Measurements from ENCODE around the gene VSTM2B.

VSTM2B gene

DNA sequence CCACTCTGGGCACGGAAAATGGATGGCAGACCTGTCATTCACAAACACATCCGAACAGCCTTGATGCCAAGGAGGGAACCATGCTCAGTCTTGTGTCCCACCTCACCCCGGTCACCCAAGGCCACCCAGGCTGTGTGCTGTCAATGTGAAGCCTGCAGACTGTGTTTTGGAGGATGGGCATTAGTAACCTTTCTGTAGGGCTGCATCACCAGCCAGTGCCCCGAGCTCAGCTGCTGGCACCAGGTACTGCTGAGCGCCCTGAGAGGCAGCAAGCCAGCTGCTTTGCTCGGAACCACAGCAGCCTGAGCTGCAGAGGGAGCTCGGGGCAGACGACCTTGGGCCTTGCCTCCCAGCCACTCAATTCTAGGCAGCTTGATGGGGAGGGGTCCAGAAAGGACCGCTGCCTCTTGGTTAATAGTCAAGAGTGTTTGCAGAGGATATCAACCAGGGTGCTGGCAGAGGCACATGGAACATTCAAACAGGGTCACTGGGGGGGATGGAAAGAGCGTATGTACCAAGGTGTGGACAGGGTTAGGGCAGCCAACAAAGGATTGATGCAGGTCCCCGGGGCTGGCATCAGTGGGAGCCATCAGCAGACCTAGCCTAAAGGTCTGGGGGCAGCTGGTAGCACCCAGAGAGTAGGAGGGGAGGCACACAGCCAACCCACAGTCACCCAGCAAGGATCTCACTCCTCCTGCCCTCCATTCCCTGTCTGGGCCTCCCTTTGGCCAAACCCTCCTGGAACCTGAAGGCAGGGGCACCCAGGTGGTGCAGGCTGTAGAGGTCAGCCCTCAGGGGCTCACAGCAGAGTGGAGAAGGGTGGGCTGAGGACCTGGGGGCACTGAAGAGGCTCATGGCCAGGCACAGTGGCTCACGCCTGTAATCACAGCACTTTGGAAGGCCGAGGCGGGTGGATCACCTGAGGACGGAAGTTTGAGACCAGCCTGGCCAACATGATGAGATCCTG lies 8.1 kb downstream of the VSTM2B start:
- H3K4me3 ChIP-seq (ENCODE audit: low read depth, low read length) = no peak overlapping the region
- TF ChIP-seq CTCF (IDR thresholded peaks at IDR 0.05; ENCODE audit: insufficient read depth, low read depth, low read length, missing control alignments) = no peak
- no peak for DNase-seq (ENCODE audit: low read depth)

DNA sequence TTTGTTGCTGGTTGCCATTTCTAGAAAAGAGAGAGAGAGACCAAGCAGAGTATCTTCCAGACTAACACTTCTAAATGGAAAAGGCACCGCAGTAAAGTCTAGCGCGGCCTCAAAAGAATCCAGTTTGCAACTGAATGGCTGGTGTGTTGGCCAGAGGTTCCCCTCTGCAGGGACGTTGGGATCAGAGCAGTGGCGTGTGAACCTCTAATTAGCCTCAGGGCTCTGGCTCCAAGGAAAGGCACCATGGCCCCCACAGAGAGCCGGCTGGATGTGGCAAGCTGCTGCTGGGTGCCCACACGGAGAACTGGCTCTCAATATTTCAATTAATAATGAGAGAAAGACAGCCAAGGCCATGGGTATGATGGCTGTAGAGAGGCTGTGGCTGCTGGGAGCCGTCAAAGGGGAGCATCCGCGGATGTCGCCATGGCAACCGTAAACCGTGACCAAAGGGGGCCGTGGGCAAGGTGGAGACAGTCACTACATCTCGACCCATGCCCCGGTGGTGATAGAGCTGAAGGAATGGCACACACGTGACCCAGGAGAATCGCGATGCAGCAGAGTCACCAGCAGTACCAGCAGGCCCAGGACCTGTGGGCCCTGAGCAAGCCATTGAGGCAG lies 9.5 kb downstream of the VSTM2B start:
- no peak for DNase-seq (ENCODE audit: low read depth)
- H3K4me3 ChIP-seq (ENCODE audit: low read depth, low read length) = no peak overlapping the region
- no peak for TF ChIP-seq CTCF (IDR thresholded peaks at IDR 0.05; ENCODE audit: insufficient read depth, low read depth, low read length, missing control alignments)

- TF ChIP-seq CTCF (IDR thresholded peaks at IDR 0.05; ENCODE audit: insufficient read depth, low read depth, low read length, missing control alignments) = no peak
- H3K4me3 ChIP-seq (ENCODE audit: low read depth, low read length) = no peak overlapping the region
- no peak for DNase-seq (ENCODE audit: low read depth)
Observed at GRCh38 chr19:29535984-29536508, 10.3 kb downstream of the VSTM2B start.

GRCh38 chr19:29537181-29537580 lies 11.4 kb downstream of the VSTM2B start:
- DNase-seq (ENCODE audit: low read depth) = no peak
- no peak overlapping the region for H3K4me3 ChIP-seq (ENCODE audit: low read depth, low read length)

DNA sequence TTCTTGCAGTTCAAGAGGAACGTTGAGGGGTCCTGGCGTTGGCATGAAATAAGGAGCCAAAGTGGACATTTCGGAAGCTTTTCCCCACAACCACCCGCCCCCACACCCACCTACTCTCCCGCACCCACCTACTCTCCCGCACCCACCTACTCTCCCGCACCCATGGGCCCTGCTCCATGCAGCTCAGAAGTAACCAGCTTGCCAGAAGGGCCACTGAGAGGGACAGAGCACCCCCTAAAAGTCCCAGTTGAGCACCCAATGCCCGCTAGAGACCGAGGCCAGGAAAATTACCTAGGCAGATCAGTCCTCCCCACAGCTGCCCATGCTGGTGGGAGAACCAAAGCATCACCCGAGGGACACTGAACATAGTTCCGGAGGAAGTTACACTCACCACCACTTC lies 11.8 kb downstream of the VSTM2B start:
- no peak for TF ChIP-seq CTCF (IDR thresholded peaks at IDR 0.05; ENCODE audit: insufficient read depth, low read depth, low read length, missing control alignments)
- no peak for DNase-seq (ENCODE audit: low read depth)
- no peak overlapping the region for H3K4me3 ChIP-seq (ENCODE audit: low read depth, low read length)

More at GRCh38 chr19:29537181-29537580, 11.4 kb downstream of the VSTM2B start:
- no peak for TF ChIP-seq CTCF (IDR thresholded peaks at IDR 0.05; ENCODE audit: insufficient read depth, low read depth, low read length, missing control alignments)

DNA sequence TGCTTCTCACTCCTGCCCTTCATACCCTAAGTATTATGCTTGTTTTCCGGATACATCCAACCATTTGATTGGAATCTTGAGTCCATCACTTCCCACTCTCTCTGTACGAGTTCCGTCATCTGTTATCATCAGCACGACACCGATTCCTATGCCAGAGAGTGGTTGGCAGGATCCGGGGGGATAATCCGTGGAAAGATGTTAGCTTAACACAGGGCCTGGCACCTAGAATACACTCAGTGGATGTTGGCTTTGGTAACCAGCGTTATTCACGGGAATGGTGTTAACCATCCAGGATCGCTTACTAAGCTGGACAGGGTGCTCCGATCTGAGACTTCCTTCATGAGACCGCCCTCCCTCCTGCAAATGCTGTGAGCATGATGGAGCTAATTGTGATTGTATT lies 12.4 kb downstream of the VSTM2B start:
- TF ChIP-seq CTCF (IDR thresholded peaks at IDR 0.05; ENCODE audit: insufficient read depth, low read depth, low read length, missing control alignments) = no peak
- DNase-seq (ENCODE audit: low read depth) = no peak
- H3K4me3 ChIP-seq (ENCODE audit: low read depth, low read length) = no peak overlapping the region
